Right lobe of liver (tissue), 4 donors: ENCODE measurements around the gene CACNA1F.

Source experiments
- CTCF ChIP-seq, 4 donors: fragments of 200-600 bp in 3 of 4; fragments of 450-650 bp in 1 of 4; IDR thresholded peaks; one replicate each; pipeline versions ENCODE4 v1.5.1 to v1.8.0; 2016 to 2022; ENCODE audit warnings: antibody characterized with exemption in 4 of 4, mild to moderate bottlenecking in 2 of 4
- POLR2A ChIP-seq: fragments of 450-650 bp; IDR thresholded peaks from one replicate; pipeline ENCODE4 v1.6.1; 2017; ENCODE audit warnings: antibody characterized with exemption, mild to moderate bottlenecking
- donor health status: DM: no; HTN: no; CAD: no.
- donor health status: DM: no; HTN: no; CAD: no.
- donor health status: DM: no; HTN: yes; CAD: no.

- TF ChIP-seq CTCF (IDR thresholded peaks at IDR 0.05) (no peak), POLR2A (no peak)
Measured at GRCh38 chrX:49256268-49256995, 23.3 kb upstream of the CACNA1F start.
